Stimulated activated CD8-positive, alpha-beta memory T cell treated with anti-CD3 and anti-CD28 coated beads, Interleukin-7, amount 100 ng/mL, for 48 hours (primary cell): ENCODE measurements around the gene LANCL1.
A peak's percentile ranks its signal among the peaks of the same experiment; 100 is the strongest.

Experiments used
- DNase-seq, 2 donors: peaks; one replicate each; pipeline ENCODE4 v3.0.0-alpha.2; 2020; ENCODE audit warnings: low read depth in 1 of 2; ENCODE audit errors: extremely low read depth in 1 of 2

Gene LANCL1

GRCh38 chr2:210476194-210477128, at the start of gene LANCL1:
Gene LANCL1 (minus strand): TSS chr2:210476759. CDS start chr2:210476396, 363 bp downstream.
- peak; percentile 64 to 82 for DNase-seq

GRCh38 chr2:210524533-210524932, 48.0 kb upstream of the LANCL1 start:
- DNase-seq: no peak

- no peak for DNase-seq
Measured at GRCh38 chr2:210523650-210524289, 47.2 kb upstream of the LANCL1 start.

GRCh38 chr2:210522399-210522798, 45.8 kb upstream of the LANCL1 start:
- no peak for DNase-seq

- DNase-seq: no peak
Measured at GRCh38 chr2:210519594-210519993, 43.0 kb upstream of the LANCL1 start.

GRCh38 chr2:210517264-210517663, 40.7 kb upstream of the LANCL1 start:
- DNase-seq: no peak

- DNase-seq: no peak
Measured at GRCh38 chr2:210515911-210516310, 39.4 kb upstream of the LANCL1 start.

GRCh38 chr2:210503725-210504191, 27.2 kb upstream of the LANCL1 start:
- no peak for DNase-seq

- no peak for DNase-seq
Measured at GRCh38 chr2:210503001-210503623, 26.6 kb upstream of the LANCL1 start.

GRCh38 chr2:210496512-210496911, 20.0 kb upstream of the LANCL1 start:
- no peak for DNase-seq

GRCh38 chr2:210493528-210493927, 17.0 kb upstream of the LANCL1 start:
- no peak for DNase-seq

- DNase-seq: no peak
Measured at GRCh38 chr2:210481601-210482175, 5.1 kb upstream of the LANCL1 start.

GRCh38 chr2:210480764-210481163, 4.2 kb upstream of the LANCL1 start:
- no peak for DNase-seq

GRCh38 chr2:210480079-210480478, 3.5 kb upstream of the LANCL1 start:
- DNase-seq: no peak

- DNase-seq: no peak
Measured at GRCh38 chr2:210478661-210479060, 2.1 kb upstream of the LANCL1 start.

- no peak for DNase-seq
Measured at GRCh38 chr2:210477496-210477895, 937 bp upstream of the LANCL1 start.

- no peak for DNase-seq
Measured at GRCh38 chr2:210475706-210476105, 853 bp downstream of the LANCL1 start.

- DNase-seq: no peak
Measured at GRCh38 chr2:210474776-210475175, 1.8 kb downstream of the LANCL1 start.

- DNase-seq: no peak
Measured at GRCh38 chr2:210461401-210461800, 15.2 kb downstream of the LANCL1 start.

- DNase-seq: no peak
Measured at GRCh38 chr2:210460322-210461227, 16.0 kb downstream of the LANCL1 start.
